Measurements from ENCODE around the gene EDA.
A peak's percentile ranks its signal among the peaks of the same experiment; 100 is the strongest.

EDA gene

GRCh38 chrX:69724307-69724706 is 108.4 kb downstream of the EDA start:
- DNase-seq (ENCODE audit: low read depth in 2 of 2), result no peak
- TF ChIP-seq CTCF (IDR thresholded peaks at IDR 0.05; ENCODE audit: low read depth, low read length), result no peak
- H3K4me3 ChIP-seq (replicated peaks in 1 of 2; ENCODE audit: low read depth in 2 of 2, low read length in 2 of 2), result no peak overlapping the region

- DNase-seq (ENCODE audit: low read depth in 2 of 2), result no peak
- TF ChIP-seq CTCF (IDR thresholded peaks at IDR 0.05; ENCODE audit: low read depth, low read length), result no peak
- no peak overlapping the region for H3K4me3 ChIP-seq (replicated peaks in 1 of 2; ENCODE audit: low read depth in 2 of 2, low read length in 2 of 2)
Measured at GRCh38 chrX:69740317-69740716, 124.4 kb downstream of the EDA start.

GRCh38 chrX:69741721-69742120 is 125.8 kb downstream of the EDA start:
- H3K4me3 ChIP-seq (replicated peaks in 1 of 2; ENCODE audit: low read depth in 2 of 2, low read length in 2 of 2), result no peak overlapping the region
- TF ChIP-seq CTCF (IDR thresholded peaks at IDR 0.05; ENCODE audit: low read depth, low read length), result no peak
- peak; percentile 4 to 70 for DNase-seq (ENCODE audit: low read depth in 2 of 2)

GRCh38 chrX:69746051-69746450 is 130.1 kb downstream of the EDA start:
- no peak overlapping the region for H3K4me3 ChIP-seq (replicated peaks in 1 of 2; ENCODE audit: low read depth in 2 of 2, low read length in 2 of 2)
- no peak for TF ChIP-seq CTCF (IDR thresholded peaks at IDR 0.05; ENCODE audit: low read depth, low read length)
- peak in 1 of 2 donors; percentile 11 for DNase-seq (ENCODE audit: low read depth in 2 of 2)

GRCh38 chrX:69748055-69748454 is 132.1 kb downstream of the EDA start:
- H3K4me3 ChIP-seq (replicated peaks in 1 of 2; ENCODE audit: low read depth in 2 of 2, low read length in 2 of 2), result no peak overlapping the region
- TF ChIP-seq CTCF (IDR thresholded peaks at IDR 0.05; ENCODE audit: low read depth, low read length), result no peak
- DNase-seq (ENCODE audit: low read depth in 2 of 2), result no peak

GRCh38 chrX:69759921-69760625 is 144.2 kb downstream of the EDA start:
- no peak for DNase-seq (ENCODE audit: low read depth in 2 of 2)
- H3K4me3 ChIP-seq (replicated peaks in 1 of 2; ENCODE audit: low read depth in 2 of 2, low read length in 2 of 2), result no peak overlapping the region

More at GRCh38 chrX:69759921-69760625, 144.2 kb downstream of the EDA start:
- no peak for TF ChIP-seq CTCF (IDR thresholded peaks at IDR 0.05; ENCODE audit: low read depth, low read length)

Measured in cardiac fibroblast (primary cell).